Osteoblast (primary cell): ENCODE results near the gene CREB5. TPM values are rescaled to one million over a fixed set of nuclear protein-coding genes. Genes with fewer than 3 reads are reported as not detected.
"Not testable (repeated sequence)": the region's sequence is repeated elsewhere in the genome, so short reads cannot be mapped to it uniquely, and the experiment has no call there.

Experiments
- DNase-seq: peaks from one replicate; pipeline ENCODE4 v3.0.0; 2011; ENCODE audit warnings: low spot score, mixed read lengths; ENCODE audit not compliant: insufficient read length; ENCODE audit errors: missing footprints
- H2AFZ ChIP-seq: 2 replicates; pipeline ENCODE4 v1.6.0; 2011; ENCODE audit warnings: mild to moderate bottlenecking, low read length
- H3K27ac ChIP-seq: 2 replicates; pipeline ENCODE4 v1.5.1; 2011; ENCODE audit warnings: mild to moderate bottlenecking, low read depth, low read length, moderate library complexity
- H3K27me3 ChIP-seq: 2 replicates; pipeline ENCODE4 v1.6.0; 2012; ENCODE audit warnings: mild to moderate bottlenecking, control low read depth, inconsistent platforms, low read length, moderate library complexity; ENCODE audit not compliant: insufficient read depth
- H3K36me3 ChIP-seq: 2 replicates; pipeline ENCODE4 v1.5.1; 2011; ENCODE audit warnings: mild to moderate bottlenecking, low read length, control low read depth, moderate library complexity; ENCODE audit not compliant: insufficient read depth
- H3K4me1 ChIP-seq: 2 replicates; pipeline ENCODE4 v1.5.1; 2011; ENCODE audit warnings: mild to moderate bottlenecking, low read length, control low read depth, moderate library complexity; ENCODE audit not compliant: insufficient read depth
- H3K4me2 ChIP-seq: 2 replicates; pipeline ENCODE4 v1.6.0; 2011; ENCODE audit warnings: mild to moderate bottlenecking, low read length; ENCODE audit not compliant: insufficient read depth
- H3K4me3 ChIP-seq: fragments of 200-600 bp; sonication (generic); 3 replicates; pipeline ENCODE4 v1.5.1; 2012; ENCODE audit warnings: mild to moderate bottlenecking, low read length, inconsistent platforms; ENCODE audit not compliant: insufficient read depth
- H3K79me2 ChIP-seq: 2 replicates; pipeline ENCODE4 v1.6.0; 2012; ENCODE audit warnings: mild to moderate bottlenecking, low read length, control low read depth, inconsistent platforms; ENCODE audit not compliant: insufficient read depth
- H3K9me3 ChIP-seq: 2 replicates; pipeline ENCODE4 v1.5.1; 2011; ENCODE audit warnings: low read depth, low read length, control low read depth
- H4K20me1 ChIP-seq: 2 replicates; pipeline ENCODE4 v1.6.0; 2012; ENCODE audit warnings: mild to moderate bottlenecking, low read length, control low read depth; ENCODE audit not compliant: insufficient read depth
- CTCF ChIP-seq: IDR thresholded peaks from 2 replicates; pipeline ENCODE4 v1.5.1; 2011; ENCODE audit warnings: mild to moderate bottlenecking, low read depth, low read length, moderate library complexity; ENCODE audit errors: extremely low read depth
- total RNA-seq: library from RNA; depleted of rRNA; stranded (reverse); fragments of >200 nt; gene quantifications from 2 replicates; pipeline ENCODE4 v1.2.3, GENCODE V29; 2012

Gene CREB5
- total RNA-seq, 1 donor, result 5.1 TPM

DNA sequence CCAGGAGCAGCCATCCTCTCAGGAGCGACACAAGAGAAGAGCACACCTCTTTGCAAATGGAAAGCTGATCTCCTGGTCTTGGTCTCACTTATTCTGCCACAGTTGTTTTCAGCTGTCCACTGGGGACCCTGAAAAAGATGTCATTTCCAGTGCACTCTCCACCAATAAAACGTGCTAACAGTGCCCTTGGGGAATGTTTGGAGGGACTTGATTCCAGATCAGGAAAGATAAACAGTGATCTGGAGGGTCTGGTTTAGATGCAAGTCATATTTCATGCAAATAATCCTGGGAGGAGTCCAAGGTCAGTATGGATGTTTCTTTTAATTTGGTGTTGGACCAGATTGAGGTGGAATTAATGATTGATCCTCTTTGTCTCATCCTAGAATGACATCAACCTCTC lies 185.0 kb downstream of the CREB5 start:
- no peak overlapping the region for H3K4me3 ChIP-seq
- no peaks in the 10 kb centered on the region for H3K9me3 ChIP-seq
- no peaks in the 10 kb centered on the region for H4K20me1 ChIP-seq
- H3K4me1 ChIP-seq, result peaks cover 7% of the 10 kb centered on the region
- no peak overlapping the region for H3K27ac ChIP-seq
- no peaks in the 10 kb centered on the region for H3K79me2 ChIP-seq
- no peaks in the 10 kb centered on the region for H3K36me3 ChIP-seq
- H2AFZ ChIP-seq, result no peak overlapping the region
- H3K27me3 ChIP-seq, result no peaks in the 10 kb centered on the region
- no peak for DNase-seq
- no peak for TF ChIP-seq CTCF
- H3K4me2 ChIP-seq, result no peak overlapping the region

DNA sequence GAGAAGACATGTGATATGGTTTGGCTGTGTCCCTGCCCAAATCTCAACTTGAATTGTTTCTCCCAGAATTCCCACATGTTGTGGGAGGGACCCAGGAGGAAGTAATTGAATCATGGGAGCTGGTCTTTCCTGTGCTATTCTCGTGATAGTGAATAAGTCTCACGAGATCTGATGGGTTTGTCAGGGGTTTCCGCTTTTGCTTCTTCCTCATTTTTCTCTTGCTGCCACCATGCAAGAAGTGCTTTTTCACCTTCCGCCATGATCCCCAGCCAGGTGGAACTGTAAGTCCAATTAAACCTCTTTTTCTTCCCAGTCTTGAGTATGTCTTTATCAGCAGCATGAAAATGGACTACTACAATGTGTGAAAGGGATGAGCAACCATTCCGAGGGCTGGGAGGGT lies 185.7 kb downstream of the CREB5 start:
- H3K27me3 ChIP-seq, H3K4me2 ChIP-seq, H3K79me2 ChIP-seq, H3K27ac ChIP-seq, H3K4me1 ChIP-seq, H2AFZ ChIP-seq, H3K9me3 ChIP-seq, DNase-seq, H3K4me3 ChIP-seq, H4K20me1 ChIP-seq, H3K36me3 ChIP-seq: not testable (repeated sequence)

- DNase-seq, result no peak
- no peaks in the 10 kb centered on the region for H3K36me3 ChIP-seq
- H3K9me3 ChIP-seq, result no peaks in the 10 kb centered on the region
- no peak for TF ChIP-seq CTCF
- no peak overlapping the region for H3K4me2 ChIP-seq
- no peaks in the 10 kb centered on the region for H3K27me3 ChIP-seq
- no peak overlapping the region for H3K27ac ChIP-seq
- no peak overlapping the region for H2AFZ ChIP-seq
- peaks cover 7% of the 10 kb centered on the region for H3K4me1 ChIP-seq
- H3K79me2 ChIP-seq, result no peaks in the 10 kb centered on the region
- H3K4me3 ChIP-seq, result no peak overlapping the region
- no peaks in the 10 kb centered on the region for H4K20me1 ChIP-seq
Observed at GRCh38 chr7:28598586-28598985, 186.3 kb downstream of the CREB5 start.

DNA sequence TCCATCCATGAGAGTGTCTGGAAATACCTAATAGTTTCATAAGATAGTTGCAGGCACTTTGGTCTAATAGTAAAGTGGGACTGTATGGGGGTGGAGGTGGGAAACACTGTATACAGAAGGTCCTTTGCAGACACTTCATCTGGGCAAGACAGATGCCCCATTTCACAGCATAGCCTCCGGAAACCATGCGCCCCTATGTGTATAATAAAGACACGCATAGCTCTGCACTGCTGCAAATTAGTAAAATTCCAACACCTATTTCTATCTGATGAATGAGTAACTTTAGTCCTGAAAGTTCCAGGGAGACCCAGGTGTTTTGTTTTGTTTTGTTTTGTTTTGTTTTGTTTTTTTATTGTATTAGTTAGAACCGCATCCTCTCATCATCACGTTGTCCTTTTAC lies 187.1 kb downstream of the CREB5 start:
- Histone ChIP-seq H3K9me3 (no peaks in the 10 kb centered on the region), H3K4me2 (no peak overlapping the region), H3K79me2 (no peaks in the 10 kb centered on the region)

More for the DNA sequence above, 187.1 kb downstream of the CREB5 start:
- no peak overlapping the region for H2AFZ ChIP-seq
- H4K20me1 ChIP-seq, result no peaks in the 10 kb centered on the region
- H3K4me1 ChIP-seq, result peaks cover 7% of the 10 kb centered on the region
- no peak for TF ChIP-seq CTCF
- no peaks in the 10 kb centered on the region for H3K36me3 ChIP-seq
- no peaks in the 10 kb centered on the region for H3K27me3 ChIP-seq
- DNase-seq, result no peak
- H3K4me3 ChIP-seq, result no peak overlapping the region
- H3K27ac ChIP-seq, result no peak overlapping the region
